HG03196 (cell line): ENCODE data around the gene TUBG1.

Source experiments
- ATAC-seq: cut with Tn5 transposase; IDR thresholded peaks from one replicate; pipeline ENCODE4 v1.9.1; 2021; ENCODE audit not compliant: unreplicated experiment

The TUBG1 gene

GRCh38 chr17:42609182-42609813 lies at the start of gene TUBG1, which contains the start of gene RETREG3:
Gene TUBG1, plus strand, starts transcription at chr17:42609683. Its CDS starts 55 bp downstream, at chr17:42609738.
Gene RETREG3, minus strand, starts transcription at chr17:42609374. Its CDS starts 50 bp downstream, at chr17:42609324.
- peak; percentile 80 for ATAC-seq

GRCh38 chr17:42560246-42560645 lies 49.2 kb upstream of the TUBG1 start:
- ATAC-seq, result no peak

GRCh38 chr17:42561897-42562387 lies 47.5 kb upstream of the TUBG1 start, which contains the start of gene COASY:
Gene COASY, plus strand, starts transcription at chr17:42562148. Its CDS starts 475 bp downstream, at chr17:42562623.
- ATAC-seq, result peak; percentile 54

DNA sequence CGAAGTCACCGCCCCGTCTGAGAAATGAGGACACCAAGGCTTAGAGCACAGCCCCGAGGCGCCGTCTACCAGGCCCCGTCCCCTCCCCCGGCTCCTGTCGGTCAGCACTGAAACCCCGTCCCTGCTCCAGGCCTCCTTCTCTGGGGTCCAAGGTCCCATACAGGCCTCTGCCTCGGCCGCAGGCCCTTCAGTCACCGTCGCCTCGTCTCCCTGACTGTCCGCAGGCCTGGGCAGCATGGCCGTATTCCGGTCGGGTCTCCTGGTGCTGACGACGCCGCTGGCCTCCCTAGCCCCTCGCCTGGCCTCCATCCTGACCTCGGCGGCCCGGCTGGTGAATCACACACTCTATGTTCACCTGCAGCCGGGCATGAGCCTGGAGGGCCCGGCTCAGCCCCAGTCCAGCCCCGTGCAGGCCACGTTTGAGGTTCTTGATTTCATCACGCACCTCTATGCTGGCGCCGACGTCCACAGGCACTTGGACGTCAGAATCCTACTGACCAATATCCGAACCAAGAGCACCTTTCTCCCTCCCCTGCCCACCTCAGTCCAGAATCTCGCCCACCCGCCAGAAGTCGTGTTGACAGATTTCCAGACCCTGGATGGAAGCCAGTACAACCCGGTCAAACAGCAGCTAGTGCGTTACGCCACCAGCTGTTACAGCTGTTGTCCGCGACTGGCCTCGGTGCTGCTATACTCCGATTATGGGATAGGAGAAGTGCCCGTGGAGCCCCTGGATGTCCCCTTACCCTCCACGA lies 46.9 kb upstream of the TUBG1 start:
- no peak for ATAC-seq

DNA sequence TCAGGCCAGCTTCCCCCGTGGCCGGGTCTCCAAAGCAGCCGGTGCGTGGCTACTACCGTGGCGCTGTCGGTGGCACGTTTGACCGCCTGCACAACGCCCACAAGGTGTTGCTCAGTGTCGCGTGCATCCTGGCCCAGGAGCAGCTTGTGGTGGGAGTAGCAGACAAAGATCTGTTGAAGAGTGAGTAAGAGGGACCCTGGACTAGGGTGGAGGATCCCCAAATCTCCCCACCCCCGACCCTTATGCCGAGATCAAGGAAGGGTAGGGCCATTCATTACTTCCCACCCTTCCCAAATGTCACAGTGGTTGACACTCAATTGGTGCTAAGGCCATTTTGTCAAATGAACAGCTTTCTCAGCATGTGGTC lies 46.4 kb upstream of the TUBG1 start:
- ATAC-seq, result no peak

- ATAC-seq, result no peak
These were observed 45.9 kb upstream of the TUBG1 start for GRCh38 chr17:42563543-42563942.

DNA sequence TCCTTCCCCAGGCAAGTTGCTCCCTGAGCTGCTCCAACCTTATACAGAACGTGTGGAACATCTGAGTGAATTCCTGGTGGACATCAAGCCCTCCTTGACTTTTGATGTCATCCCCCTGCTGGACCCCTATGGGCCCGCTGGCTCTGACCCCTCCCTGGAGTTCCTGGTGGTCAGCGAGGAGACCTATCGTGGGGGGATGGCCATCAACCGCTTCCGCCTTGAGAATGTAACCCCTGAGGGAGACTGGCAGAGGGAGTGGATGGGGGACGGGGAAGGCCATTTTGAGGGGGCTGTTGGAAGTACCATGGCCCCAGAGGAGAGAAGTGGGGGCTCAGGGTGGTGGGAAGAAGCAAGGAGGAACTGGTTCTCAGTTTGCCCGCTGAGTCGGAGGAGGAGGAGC lies 45.5 kb upstream of the TUBG1 start:
- ATAC-seq, result no peak

DNA sequence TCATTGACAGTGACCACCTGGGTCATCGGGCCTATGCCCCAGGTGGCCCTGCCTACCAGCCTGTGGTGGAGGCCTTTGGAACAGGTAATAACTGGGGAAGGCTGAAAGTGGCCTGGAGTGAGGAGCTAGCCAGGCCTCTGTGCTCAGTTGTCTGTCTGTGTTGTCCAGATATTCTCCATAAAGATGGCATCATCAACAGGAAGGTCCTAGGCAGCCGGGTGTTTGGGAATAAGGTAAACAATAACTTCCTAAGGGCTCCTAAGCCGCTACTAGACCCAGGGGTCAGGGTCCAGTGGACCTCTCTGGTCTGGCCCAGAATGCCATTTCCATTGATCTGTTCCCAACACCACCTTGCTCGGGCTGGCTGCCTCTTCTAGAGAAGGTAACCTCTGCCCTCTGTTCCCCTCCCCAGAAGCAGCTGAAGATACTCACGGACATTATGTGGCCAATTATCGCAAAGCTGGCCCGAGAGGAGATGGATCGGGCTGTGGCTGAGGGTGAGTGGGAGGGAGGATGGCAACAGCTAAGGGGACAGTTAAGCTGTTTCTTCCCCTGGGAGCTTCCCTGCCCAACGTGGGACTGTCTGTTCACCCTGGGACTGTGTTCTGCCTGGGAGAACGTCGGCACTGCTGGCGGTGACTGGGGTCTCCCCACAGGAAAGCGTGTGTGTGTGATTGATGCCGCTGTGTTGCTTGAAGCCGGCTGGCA lies 44.5 kb upstream of the TUBG1 start:
- no peak for ATAC-seq

- ATAC-seq, result no peak
These were observed 43.8 kb upstream of the TUBG1 start for GRCh38 chr17:42565523-42566214.

- ATAC-seq, result no peak
These were observed 43.1 kb upstream of the TUBG1 start for GRCh38 chr17:42566215-42566882.

DNA sequence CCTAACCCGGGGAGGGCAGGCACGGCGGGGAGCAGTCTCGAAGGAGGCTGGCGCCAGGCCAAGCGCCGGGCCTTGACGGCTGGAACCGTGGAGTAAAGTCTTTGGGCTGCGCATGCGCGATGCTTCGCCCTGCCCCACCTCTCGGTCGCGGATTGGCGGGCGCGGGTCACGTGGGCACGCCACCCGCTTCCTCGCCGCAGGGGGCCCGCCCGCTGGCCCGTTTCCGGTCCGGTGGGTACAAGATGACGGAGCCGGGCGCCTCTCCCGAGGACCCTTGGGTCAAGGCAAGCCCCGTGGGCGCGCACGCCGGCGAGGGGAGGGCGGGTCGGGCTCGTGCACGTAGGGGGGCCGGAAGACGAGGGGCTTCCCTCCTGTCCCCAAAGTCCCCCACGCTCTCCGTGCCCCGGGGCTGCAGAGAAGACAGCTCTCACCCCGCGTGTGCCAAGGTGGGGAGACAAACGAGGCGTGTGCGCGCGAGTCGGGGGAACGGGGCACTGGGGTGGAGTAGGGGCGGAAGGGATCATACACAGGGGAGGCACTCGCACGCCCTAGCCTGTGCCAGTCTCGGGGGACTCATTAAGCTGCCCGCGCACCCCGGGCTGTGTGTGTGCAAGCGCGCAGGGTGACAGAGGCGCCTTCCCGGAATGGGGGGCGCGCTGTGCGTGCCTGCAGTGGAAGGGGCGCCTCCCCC lies 42.5 kb upstream of the TUBG1 start, which contains the start of gene MLX:
Gene MLX, plus strand, starts transcription at position 218 of the 691 bp plus-strand sequence. Its CDS starts 25 bp downstream, at position 243.
- peak; percentile 43 for ATAC-seq

GRCh38 chr17:42568341-42569111 lies 41.0 kb upstream of the TUBG1 start:
- ATAC-seq, result no peak

- no peak for ATAC-seq
These were observed 37.9 kb upstream of the TUBG1 start for GRCh38 chr17:42571435-42572225.

DNA sequence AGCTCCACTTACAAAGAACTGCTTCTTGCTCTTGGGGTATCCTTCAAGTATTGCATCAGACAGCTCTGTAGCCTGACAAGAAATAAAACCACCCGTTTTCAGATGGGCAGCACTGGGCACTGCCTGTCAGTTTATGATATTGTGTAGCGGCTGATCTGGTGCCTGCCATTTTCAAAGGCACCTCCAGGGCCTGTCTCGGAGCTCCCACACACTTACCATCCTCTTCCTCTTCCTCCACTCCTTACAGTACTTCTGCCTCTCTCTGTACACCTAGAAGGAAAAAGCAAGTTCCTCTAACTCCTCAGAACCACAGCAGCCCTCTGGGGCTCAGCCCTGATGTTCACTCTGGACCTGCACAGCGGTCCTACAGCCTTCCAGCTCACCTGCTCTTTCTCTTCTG lies 36.4 kb upstream of the TUBG1 start:
- ATAC-seq, result no peak

- no peak for ATAC-seq
These were observed 35.0 kb upstream of the TUBG1 start for GRCh38 chr17:42574463-42574862.

- ATAC-seq, result no peak
These were observed 32.3 kb upstream of the TUBG1 start for GRCh38 chr17:42577140-42577531.

DNA sequence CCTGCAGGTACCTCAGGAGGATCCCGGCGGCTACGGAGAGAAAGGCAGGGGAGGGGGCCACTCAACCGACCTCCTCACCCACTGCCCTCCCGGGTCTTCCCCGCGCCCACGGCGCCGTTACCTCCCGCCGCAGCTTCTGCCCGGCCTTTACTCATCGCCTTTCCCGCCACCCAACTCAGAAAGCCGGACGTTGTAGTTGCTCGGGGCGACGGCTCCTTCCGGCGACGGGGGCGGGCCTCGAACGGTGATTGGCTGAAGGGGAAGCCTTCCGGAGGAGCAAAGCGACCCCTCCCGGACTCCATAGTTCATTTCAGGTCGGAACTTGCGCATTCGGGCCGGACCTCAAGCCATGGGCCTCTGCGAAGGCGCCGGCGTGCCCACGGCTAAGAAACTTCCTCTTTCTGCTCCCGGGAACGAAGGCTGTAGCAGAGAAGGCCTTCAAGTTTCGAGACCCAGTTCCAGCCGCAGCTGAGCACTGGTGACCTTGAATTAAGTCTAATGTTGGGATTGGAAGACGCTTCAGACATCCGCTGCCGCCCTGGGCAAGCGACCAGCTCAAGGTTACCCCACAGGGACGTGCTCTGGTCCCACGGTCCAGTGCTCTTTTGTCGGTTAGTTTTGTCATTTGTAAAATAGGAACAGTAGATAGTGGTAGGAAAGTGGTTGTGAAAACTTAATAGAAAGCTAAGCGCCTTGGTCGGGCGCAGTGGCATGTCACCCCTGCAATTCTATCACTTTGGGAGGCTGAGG lies 31.8 kb upstream of the TUBG1 start, which contains the start of gene PSMC3IP:
Gene PSMC3IP, minus strand, starts transcription at position 198 of the 750 bp plus-strand sequence. Its CDS starts 43 bp downstream, at position 155.
- peak; percentile 73 for ATAC-seq
